HG03521 (cell line): ENCODE data around the gene WSCD2.

Experiments used
- ATAC-seq: cut with Tn5 transposase; IDR thresholded peaks from one replicate; pipeline ENCODE4 v1.9.1; 2021; ENCODE audit warnings: mild to moderate bottlenecking, moderate library complexity; ENCODE audit not compliant: unreplicated experiment

The WSCD2 gene

DNA sequence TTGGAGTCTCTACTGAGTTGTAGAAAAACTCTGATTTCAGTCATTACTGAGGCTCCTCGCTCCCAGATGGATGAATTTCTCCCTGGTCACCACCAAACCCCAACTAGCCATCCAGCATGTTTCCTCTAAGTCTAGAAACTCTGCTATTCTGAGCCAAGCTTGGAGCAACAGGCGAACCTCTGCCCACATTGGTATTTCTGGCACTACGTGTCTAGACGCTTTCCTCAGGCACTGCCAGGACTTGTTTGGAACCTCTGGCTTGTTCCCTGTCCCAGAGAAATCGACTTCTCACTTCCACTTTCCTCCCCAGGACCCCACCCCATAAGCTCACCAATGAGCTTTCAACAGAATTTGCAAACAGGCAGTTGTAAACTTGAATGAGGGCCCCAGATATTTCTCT, 27.6 kb downstream of the WSCD2 start:
- no peak for ATAC-seq

DNA sequence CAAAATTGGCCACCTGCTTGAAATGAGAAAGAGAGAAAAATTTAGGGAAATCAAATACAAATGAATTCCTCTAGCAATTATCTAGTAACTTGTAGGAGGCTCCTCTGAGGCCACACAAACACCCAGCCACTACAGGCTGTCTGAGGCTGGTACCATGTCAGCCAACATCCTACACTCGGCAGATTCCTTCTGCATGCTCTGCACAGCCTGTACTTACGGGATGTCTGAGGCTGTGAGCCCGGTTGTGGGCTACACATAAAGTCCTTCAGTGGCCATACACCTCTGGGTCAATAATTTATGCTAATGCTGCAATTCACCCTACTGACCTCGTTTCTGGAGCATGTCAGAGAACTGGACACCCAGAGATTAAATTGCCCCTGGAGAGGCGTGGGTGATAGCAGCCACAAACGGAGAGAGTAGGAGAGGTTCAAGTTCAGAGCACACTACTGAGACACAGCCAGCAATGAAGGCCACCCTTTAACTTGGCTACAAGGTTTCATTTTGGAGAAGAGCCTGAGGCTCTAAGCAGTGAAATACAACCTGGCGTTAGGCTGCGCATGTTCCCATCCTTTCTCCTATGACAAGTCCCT, 28.9 kb downstream of the WSCD2 start:
- ATAC-seq, result no peak

GRCh38 chr12:108162207-108162606, 33.1 kb downstream of the WSCD2 start:
- ATAC-seq, result no peak

- no peak for ATAC-seq
These were observed 37.4 kb downstream of the WSCD2 start for GRCh38 chr12:108166505-108166904.

GRCh38 chr12:108167974-108168373, 38.9 kb downstream of the WSCD2 start:
- ATAC-seq, result no peak

- no peak for ATAC-seq
These were observed 40.6 kb downstream of the WSCD2 start for GRCh38 chr12:108169708-108170107.

GRCh38 chr12:108170164-108170563, 41.1 kb downstream of the WSCD2 start:
- ATAC-seq, result no peak

- no peak for ATAC-seq
These were observed 42.9 kb downstream of the WSCD2 start for GRCh38 chr12:108172033-108172432.

GRCh38 chr12:108173160-108173559, 44.1 kb downstream of the WSCD2 start:
- no peak for ATAC-seq

- no peak for ATAC-seq
These were observed 44.8 kb downstream of the WSCD2 start for GRCh38 chr12:108173892-108174291.

DNA sequence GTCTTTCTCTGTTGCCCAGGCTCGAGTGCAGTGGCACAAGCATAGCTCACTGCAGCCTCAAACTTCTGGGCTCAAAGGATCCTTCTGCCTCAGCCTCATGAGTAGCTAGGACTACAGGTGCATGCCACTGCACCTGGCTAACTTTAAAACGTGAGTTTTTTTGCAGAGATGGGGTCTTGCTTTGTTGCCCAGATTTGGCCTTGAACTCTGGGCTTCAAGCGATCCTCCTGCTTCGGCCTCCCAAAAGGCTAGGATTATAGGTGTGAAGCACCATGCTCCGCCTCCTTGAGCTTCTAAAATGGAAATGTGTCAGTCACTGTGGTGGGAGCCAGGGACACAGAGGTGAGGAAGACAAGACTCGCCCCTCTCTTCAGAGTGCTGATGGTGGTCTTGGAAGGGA, 45.6 kb downstream of the WSCD2 start:
- ATAC-seq, result no peak

- ATAC-seq, result no peak
These were observed 46.2 kb downstream of the WSCD2 start for GRCh38 chr12:108175310-108175709.

DNA sequence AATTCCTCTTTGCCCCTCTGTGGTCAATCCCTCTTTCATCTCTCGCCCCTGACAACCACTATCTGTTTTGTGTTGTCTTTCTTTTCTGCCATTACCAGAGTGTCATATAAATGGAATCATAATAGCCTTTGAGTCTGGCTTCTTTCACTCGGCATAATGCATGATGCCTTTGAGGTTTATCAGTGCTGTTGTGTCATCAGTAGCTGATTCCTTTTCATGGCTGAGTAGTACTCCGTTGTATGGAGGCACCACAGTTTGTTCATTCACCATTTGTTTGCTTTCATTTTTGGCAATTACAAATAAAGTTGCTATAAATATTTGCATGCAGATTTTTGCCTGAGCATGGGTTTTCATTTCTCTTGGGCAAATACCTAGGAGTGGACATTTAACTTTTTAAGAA, 47.2 kb downstream of the WSCD2 start:
- ATAC-seq, result no peak

DNA sequence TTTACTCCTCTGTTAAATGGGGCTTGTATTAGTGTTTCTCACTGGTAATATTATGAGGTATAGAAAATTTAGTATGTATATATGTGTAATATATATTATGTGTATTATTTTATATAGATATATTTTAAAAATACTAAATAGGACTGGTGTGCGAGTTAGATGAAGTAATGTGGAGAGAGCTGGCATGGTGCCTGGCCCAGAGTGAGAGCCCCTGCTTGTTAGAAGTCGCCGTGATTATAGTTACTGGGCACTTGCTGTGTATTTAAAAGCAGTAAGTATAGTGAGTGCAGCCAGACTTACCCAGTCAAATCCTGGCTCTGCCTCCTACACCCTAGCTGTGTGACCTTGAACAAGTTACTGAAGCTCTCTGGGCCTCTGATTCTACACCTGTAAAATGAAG, 48.0 kb downstream of the WSCD2 start:
- no peak for ATAC-seq

DNA sequence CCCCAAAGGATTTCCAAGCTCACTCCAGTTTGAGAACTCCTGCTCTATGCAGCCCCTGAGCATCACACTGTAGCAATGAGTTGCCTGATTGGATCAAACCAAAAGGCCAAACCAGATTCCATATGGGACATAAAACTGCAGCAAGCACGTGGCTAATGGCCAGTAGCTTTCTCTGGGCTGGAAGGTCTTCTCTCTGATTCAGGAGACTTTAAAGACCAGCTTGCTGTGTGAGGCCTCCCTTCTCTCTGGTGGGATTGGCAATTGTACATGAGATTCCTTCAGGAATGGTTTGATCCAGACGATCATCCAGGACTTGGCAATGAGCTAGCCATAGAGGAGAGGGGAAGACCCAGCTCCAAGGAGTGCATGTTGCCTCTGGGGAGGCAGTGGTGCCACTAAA, 50.2 kb downstream of the WSCD2 start:
- ATAC-seq, result no peak

- no peak for ATAC-seq
These were observed 51.4 kb downstream of the WSCD2 start for GRCh38 chr12:108180255-108181094.

- no peak for ATAC-seq
These were observed 52.0 kb downstream of the WSCD2 start for GRCh38 chr12:108181095-108181454.

GRCh38 chr12:108182096-108182495, 53.0 kb downstream of the WSCD2 start:
- no peak for ATAC-seq

- no peak for ATAC-seq
These were observed 55.9 kb downstream of the WSCD2 start for GRCh38 chr12:108185002-108185401.

DNA sequence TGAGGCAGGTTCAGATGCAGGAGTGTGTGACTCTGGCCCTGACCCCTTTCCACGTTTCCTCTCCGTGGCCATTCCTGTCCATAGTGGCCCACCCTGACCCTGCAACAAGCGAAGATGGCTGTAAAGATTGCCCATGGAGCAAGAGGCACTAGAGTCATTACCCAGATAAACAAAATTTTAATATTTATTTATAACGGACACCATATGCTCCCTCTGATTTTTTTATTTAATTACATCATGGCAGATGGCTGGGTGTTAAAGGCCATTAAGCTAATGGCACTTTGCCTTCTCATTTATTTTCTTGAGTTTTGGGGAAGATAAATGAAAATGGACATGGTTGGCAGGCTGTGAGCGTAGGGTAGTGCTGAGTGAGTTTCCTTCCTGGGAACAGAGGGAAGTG, 58.7 kb downstream of the WSCD2 start:
- ATAC-seq, result no peak

DNA sequence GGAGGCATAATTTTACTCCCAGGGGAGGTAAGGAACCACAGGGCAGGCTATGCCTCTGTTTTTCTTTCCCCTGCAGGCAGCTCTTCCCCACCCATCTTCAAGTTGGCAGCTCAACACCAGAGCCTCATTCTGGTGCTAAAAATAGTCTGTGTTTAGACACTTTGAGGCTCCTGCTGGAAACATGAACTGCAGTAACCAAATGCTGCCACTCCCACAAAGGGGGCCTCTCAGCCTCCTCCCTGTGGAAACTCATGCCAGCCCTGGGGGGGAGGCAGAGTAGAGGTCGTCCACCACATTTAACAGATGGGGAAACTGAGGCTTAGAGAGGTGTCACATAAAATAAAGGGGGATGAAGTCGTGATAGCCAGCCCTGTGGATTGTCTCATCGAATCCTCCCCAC, 61.4 kb downstream of the WSCD2 start:
- no peak for ATAC-seq

GRCh38 chr12:108191086-108191485, 62.0 kb downstream of the WSCD2 start:
- ATAC-seq, result no peak

- no peak for ATAC-seq
These were observed 62.9 kb downstream of the WSCD2 start for GRCh38 chr12:108191938-108192337.
